Measurements from ENCODE around the gene SORCS1. TPM values are rescaled to one million over a fixed set of nuclear protein-coding genes. Genes with fewer than 3 reads are reported as not detected.

The SORCS1 gene
- total and polyA plus RNA-seq, 2 experiments from 2014 or later = 2.9 to 8.9 TPM

- TF ChIP-seq POLR2AphosphoS5 (IDR thresholded peaks at IDR 0.05; ENCODE audit: low read depth) (no peak), ZNF331 (CRISPR knock-in tag; IDR thresholded peaks at IDR 0.05; ENCODE audit: low read depth) (no peak), EZH2phosphoT487 (IDR thresholded peaks at IDR 0.05; ENCODE audit: unreplicated experiment) (no peak), JUNB (IDR thresholded peaks at IDR 0.05; ENCODE audit: unreplicated experiment) (no peak), ETS1 (IDR thresholded peaks at IDR 0.05) (no peak), STAT1 (IDR thresholded peaks at IDR 0.05; ENCODE audit: unreplicated experiment) (no peak), EZH2 (IDR thresholded peaks at IDR 0.05; ENCODE audit: low read depth, unreplicated experiment) (no peak), REST (IDR thresholded peaks at IDR 0.05; ENCODE audit: unreplicated experiment) (no peak), ZNF114 (CRISPR knock-in tag; IDR thresholded peaks at IDR 0.05) (no peak), ZNF462 (CRISPR knock-in tag; IDR thresholded peaks at IDR 0.05) (no peak)
- Histone ChIP-seq H2AFZ (no peak overlapping the region), H3K27me3 (ENCODE audit: insufficient read depth) (peaks cover 53% of the 10 kb centered on the region), H3F3A (replicated peaks; ENCODE audit: low read depth) (no peaks in the 10 kb centered on the region), H3K4me3 (no peak overlapping the region), H3K27ac (ENCODE audit: low read depth) (no peak overlapping the region), H3K79me2 (replicated peaks; ENCODE audit: insufficient read depth) (no peaks in the 10 kb centered on the region), H3K4me2 (no peak overlapping the region), H3K9me2 (ENCODE audit: insufficient read depth) (no peaks in the 10 kb centered on the region), H3K36me3 (ENCODE audit: insufficient read depth) (no peaks in the 10 kb centered on the region), H3K4me1 (ENCODE audit: insufficient read depth) (no peaks in the 10 kb centered on the region), H4K20me1 (replicated peaks; ENCODE audit: insufficient read depth) (peaks cover 9% of the 10 kb centered on the region; the same call in 1 of the 2 replicates)
- Mint-ChIP-seq H3K27me3 (ENCODE audit: insufficient read depth, low read depth, poor library complexity) (peaks cover 40% of the 10 kb centered on the region), H3K36me3 (ENCODE audit: low read depth) (no peaks in the 10 kb centered on the region), H3K4me1 (peaks cover 5% of the 10 kb centered on the region), H3K27ac (no peak overlapping the region), H3K9me3 (peaks cover 2% of the 10 kb centered on the region; the same call in 1 of the 3 replicates), H3K4me3 (no peak overlapping the region)
- no peak for DNase-seq (ENCODE audit: low spot score)
- ATAC-seq = no peak
Measured at GRCh38 chr10:106540645-106541044, 623.9 kb downstream of the SORCS1 start.

Data from GM23338 (cell line).